Trophoblast cell (in vitro differentiated cells and primary cell): ENCODE data around the gene KMO.

Experiments
- DNase-seq, 2 donors: peaks; one replicate each; pipeline ENCODE4 v3.0.0-alpha.2; 2016
- H2AFZ ChIP-seq: 2 replicates; pipeline ENCODE4 v1.6.1; 2013; ENCODE audit warnings: low read length, moderate library complexity, mild to moderate bottlenecking; ENCODE audit not compliant: insufficient read depth, poor library complexity
- H2AK5ac ChIP-seq: 2 replicates; pipeline ENCODE4 v1.6.1; 2013; ENCODE audit warnings: mild to moderate bottlenecking, low read length
- H2BK120ac ChIP-seq: 2 replicates; pipeline ENCODE4 v1.6.1; 2013; ENCODE audit warnings: low read length, mild to moderate bottlenecking, moderate library complexity; ENCODE audit not compliant: insufficient read depth, poor library complexity
- H2BK12ac ChIP-seq: 2 replicates; pipeline ENCODE4 v1.6.1; 2013; ENCODE audit warnings: mild to moderate bottlenecking, low read length, moderate library complexity
- H2BK5ac ChIP-seq: 2 replicates; pipeline ENCODE4 v1.6.1; 2013; ENCODE audit warnings: low read length, low read depth, moderate library complexity, mild to moderate bottlenecking; ENCODE audit not compliant: poor library complexity
- H3K14ac ChIP-seq: 2 replicates; pipeline ENCODE4 v1.6.1; 2013; ENCODE audit warnings: mild to moderate bottlenecking, low read length
- H3K18ac ChIP-seq: 2 replicates; pipeline ENCODE4 v1.6.1; 2013; ENCODE audit warnings: mild to moderate bottlenecking, low read length
- H3K23ac ChIP-seq: 2 replicates; pipeline ENCODE4 v1.6.1; 2013; ENCODE audit warnings: low read length
- H3K27ac ChIP-seq: 2 replicates; pipeline ENCODE4 v1.5.1; 2013; ENCODE audit warnings: low read depth, mild to moderate bottlenecking, inconsistent platforms, low read length, moderate library complexity
- H3K27me3 ChIP-seq: 2 replicates; pipeline ENCODE4 v1.6.1; 2013; ENCODE audit warnings: inconsistent platforms, mild to moderate bottlenecking, low read length, moderate library complexity; ENCODE audit not compliant: insufficient read depth
- H3K36me3 ChIP-seq, 2 experiments: 1 replicate in 1 of 2; 2 replicates in 1 of 2; pipeline ENCODE4 v1.6.1; 2013; ENCODE audit warnings: low read length in 2 of 2, mild to moderate bottlenecking in 2 of 2, moderate library complexity in 1 of 2; ENCODE audit not compliant: insufficient read depth in 2 of 2, control insufficient read depth in 1 of 2
- H3K4ac ChIP-seq: 2 replicates; pipeline ENCODE4 v1.6.1; 2013; ENCODE audit warnings: low read depth, mild to moderate bottlenecking, low read length, moderate library complexity
- H3K4me1 ChIP-seq, 2 experiments: 1 replicate in 1 of 2; 2 replicates in 1 of 2; pipeline ENCODE4 v1.6.1; 2013; ENCODE audit warnings: low read length in 2 of 2, mild to moderate bottlenecking in 2 of 2, moderate library complexity in 1 of 2; ENCODE audit not compliant: insufficient read depth in 2 of 2, control insufficient read depth in 1 of 2
- H3K4me2 ChIP-seq: 2 replicates; pipeline ENCODE4 v1.6.1; 2013; ENCODE audit warnings: inconsistent platforms, mild to moderate bottlenecking, low read length, moderate library complexity
- H3K4me3 ChIP-seq: 2 replicates; pipeline ENCODE4 v1.5.1; 2013; ENCODE audit warnings: mild to moderate bottlenecking, low read depth, low read length, inconsistent platforms
- H3K79me1 ChIP-seq: one replicate; pipeline ENCODE4 v1.6.1; 2013; ENCODE audit warnings: low read length
- H3K79me2 ChIP-seq: 2 replicates; pipeline ENCODE4 v1.6.1; 2013; ENCODE audit warnings: low read length, mild to moderate bottlenecking; ENCODE audit not compliant: control insufficient read depth, insufficient read depth, poor library complexity
- H3K9ac ChIP-seq: 2 replicates; pipeline ENCODE4 v1.6.1; 2013; ENCODE audit warnings: mild to moderate bottlenecking, low read length
- H3K9me3 ChIP-seq: 2 replicates; pipeline ENCODE4 v1.6.1; 2013; ENCODE audit warnings: low read depth, mild to moderate bottlenecking, control low read depth, inconsistent platforms, low read length; ENCODE audit not compliant: insufficient read depth
- H4K12ac ChIP-seq: 2 replicates; pipeline ENCODE4 v1.6.1; 2013; ENCODE audit warnings: low read depth, mild to moderate bottlenecking, low read length, moderate library complexity
- H4K8ac ChIP-seq: 2 replicates; pipeline ENCODE4 v1.6.1; 2013; ENCODE audit warnings: low read depth, mild to moderate bottlenecking, low read length, moderate library complexity
- H4K91ac ChIP-seq: one replicate; pipeline ENCODE4 v1.6.1; 2013; ENCODE audit warnings: low read depth, mild to moderate bottlenecking, low read length, moderate library complexity
- WGBS: extraction: QIAGEN DNeasy Blood & Tissue Kit; methylation state at CpG from one replicate; pipeline ENCODE4 v1.1.7; 2013; ENCODE audit warnings: missing lambda C conversion rate; ENCODE audit not compliant: insufficient read length, insufficient coverage; ENCODE audit errors: extremely low coverage; 5-methylcytosine and 5-hydroxymethylcytosine counted together

Gene KMO

DNA sequence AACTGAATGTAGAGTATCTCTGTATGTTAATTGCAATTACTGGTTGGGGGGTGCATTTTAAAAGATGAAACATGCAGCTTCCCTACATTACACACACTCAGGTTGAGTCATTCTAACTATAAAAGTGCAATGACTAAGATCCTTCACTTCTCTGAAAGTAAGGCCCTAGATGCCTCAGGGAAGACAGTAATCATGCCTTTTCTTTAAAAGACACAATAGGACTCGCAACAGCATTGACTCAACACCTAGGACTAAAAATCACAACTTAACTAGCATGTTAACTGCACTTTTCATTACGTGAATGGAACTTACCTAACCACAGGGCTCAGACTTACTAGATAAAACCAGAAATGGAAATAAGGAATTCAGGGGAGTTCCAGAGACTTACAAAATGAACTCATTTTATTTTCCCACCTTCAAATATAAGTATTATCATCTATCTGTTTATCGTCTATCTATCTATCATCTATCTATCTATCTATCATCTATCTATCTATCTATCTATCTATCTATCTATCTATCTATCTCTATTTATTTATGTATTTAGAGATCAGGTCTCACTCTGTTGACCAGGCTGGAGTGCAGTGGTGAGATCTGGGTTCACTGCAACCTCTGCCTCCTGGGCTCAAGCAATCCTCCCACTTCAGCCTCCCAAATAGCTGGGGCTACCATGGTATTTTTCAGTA lies 60.2 kb downstream of the KMO start:
- peaks cover 7 to 9% of the 10 kb centered on the region in 2 experiments for H3K4me1 ChIP-seq
- H3K27ac ChIP-seq: peak overlapping the region; percentile 76
- H4K91ac ChIP-seq: peak overlapping the region; percentile 74
- no peak overlapping the region for H3K14ac ChIP-seq
- no peaks in the 10 kb centered on the region for H3K9me3 ChIP-seq
- no peak overlapping the region for H2AFZ ChIP-seq
- peak overlapping the region; percentile 88 for H2BK5ac ChIP-seq
- H2AK5ac ChIP-seq: peak overlapping the region; percentile 79
- peaks cover 7% of the 10 kb centered on the region for H3K79me1 ChIP-seq
- no peak overlapping the region for H3K23ac ChIP-seq
- H3K79me2 ChIP-seq: no peaks in the 10 kb centered on the region
- no peak overlapping the region for H4K12ac ChIP-seq
- H2BK120ac ChIP-seq: no peak overlapping the region
- no peak overlapping the region for H3K4ac ChIP-seq
- H3K4me2 ChIP-seq: no peak overlapping the region
- H4K8ac ChIP-seq: peak overlapping the region; percentile 62
- H2BK12ac ChIP-seq: peak overlapping the region; percentile 69
- peak; percentile 52 to 80 for DNase-seq
- no peak overlapping the region for H3K4me3 ChIP-seq
- H3K36me3 ChIP-seq: peaks cover 1 to 8% of the 10 kb centered on the region in 2 experiments
- no peaks in the 10 kb centered on the region for H3K27me3 ChIP-seq
- WGBS: no CpG with 5 or more reads among the region's 3 CpGs
- peak overlapping the region; percentile 88 for H3K18ac ChIP-seq
- no peak overlapping the region for H3K9ac ChIP-seq

GRCh38 chr1:241593186-241593585 lies 61.0 kb downstream of the KMO start:
- Histone ChIP-seq H2BK120ac (no peak overlapping the region), H3K4me1 (peaks cover 7 to 9% of the 10 kb centered on the region in 2 experiments), H3K4ac (no peak overlapping the region), H3K79me2 (no peaks in the 10 kb centered on the region), H2AK5ac (no peak overlapping the region), H3K4me2 (no peak overlapping the region), H3K14ac (no peak overlapping the region), H3K4me3 (no peak overlapping the region), H4K12ac (no peak overlapping the region), H3K79me1 (peaks cover 7% of the 10 kb centered on the region), H2AFZ (no peak overlapping the region), H4K8ac (no peak overlapping the region), H2BK5ac (no peak overlapping the region), H3K9me3 (no peaks in the 10 kb centered on the region), H3K23ac (no peak overlapping the region), H2BK12ac (no peak overlapping the region), H3K18ac (no peak overlapping the region), H4K91ac (no peak overlapping the region), H3K9ac (no peak overlapping the region), H3K27ac (no peak overlapping the region), H3K27me3 (no peaks in the 10 kb centered on the region), H3K36me3 (peaks cover 1 to 8% of the 10 kb centered on the region in 2 experiments)
- DNase-seq: no peak
- no CpG with 5 or more reads among the region's 1 CpG for WGBS

DNA sequence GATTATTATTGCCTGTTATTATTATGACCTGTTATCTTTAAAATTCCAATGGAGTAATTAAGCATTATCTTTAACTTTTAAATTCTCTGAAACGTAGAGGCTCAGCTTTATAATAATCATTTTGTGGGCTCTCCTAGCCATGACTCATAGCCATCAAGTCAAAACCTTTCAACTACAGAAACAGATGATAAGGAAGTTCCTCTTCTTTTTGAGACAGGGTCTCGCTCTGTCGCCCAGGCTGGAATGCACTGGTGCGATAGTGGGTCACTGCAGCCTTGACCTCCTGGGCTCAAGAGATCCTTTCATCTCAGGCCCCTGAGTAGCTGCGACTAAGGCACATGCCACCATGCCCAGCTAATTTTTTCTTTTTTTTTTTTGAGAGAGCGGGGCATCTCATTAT lies 64.5 kb downstream of the KMO start:
- Histone ChIP-seq H4K8ac (no peak overlapping the region), H2BK12ac (no peak overlapping the region), H2AFZ (no peak overlapping the region), H3K79me1 (peaks cover 3% of the 10 kb centered on the region), H4K12ac (no peak overlapping the region), H3K4me3 (no peak overlapping the region), H3K14ac (no peak overlapping the region), H3K9ac (no peak overlapping the region), H3K9me3 (no peaks in the 10 kb centered on the region), H3K4ac (no peak overlapping the region), H3K36me3 (peaks cover 1 to 8% of the 10 kb centered on the region in 2 experiments), H3K4me2 (no peak overlapping the region), H3K23ac (no peak overlapping the region), H4K91ac (no peak overlapping the region), H3K27me3 (no peaks in the 10 kb centered on the region), H3K4me1 (peaks cover 6 to 7% of the 10 kb centered on the region in 2 experiments), H3K27ac (no peak overlapping the region), H2BK5ac (no peak overlapping the region), H3K18ac (no peak overlapping the region), H2BK120ac (no peak overlapping the region), H2AK5ac (no peak overlapping the region), H3K79me2 (no peaks in the 10 kb centered on the region)
- no peak for DNase-seq
- no CpG with 5 or more reads among the region's 6 CpGs for WGBS

GRCh38 chr1:241598249-241598648 lies 66.1 kb downstream of the KMO start:
- Histone ChIP-seq H3K27ac (no peak overlapping the region), H3K4me2 (no peak overlapping the region), H3K4me1 (peaks cover 4% of the 10 kb centered on the region in 2 experiments), H3K79me2 (no peaks in the 10 kb centered on the region), H3K4me3 (no peak overlapping the region), H3K23ac (no peak overlapping the region), H2AFZ (no peak overlapping the region), H2AK5ac (no peak overlapping the region), H3K9ac (no peak overlapping the region), H3K79me1 (no peaks in the 10 kb centered on the region), H2BK12ac (no peak overlapping the region), H3K4ac (no peak overlapping the region), H3K36me3 (peaks cover 1 to 8% of the 10 kb centered on the region in 2 experiments), H2BK5ac (no peak overlapping the region), H2BK120ac (no peak overlapping the region), H4K8ac (no peak overlapping the region), H3K9me3 (no peaks in the 10 kb centered on the region), H4K91ac (no peak overlapping the region), H3K27me3 (no peaks in the 10 kb centered on the region), H3K18ac (no peak overlapping the region), H3K14ac (no peak overlapping the region), H4K12ac (no peak overlapping the region)
- no CpG with 5 or more reads among the region's 3 CpGs for WGBS
- no peak for DNase-seq
